Measurements from ENCODE around the gene GPX8. TPM values are rescaled to one million over a fixed set of nuclear protein-coding genes. Genes with fewer than 3 reads are reported as not detected.

The GPX8 gene
- total and polyA plus RNA-seq, 2 of the 4 experiments (the other 2 are of a cell fraction): 131 to 166 TPM

DNA sequence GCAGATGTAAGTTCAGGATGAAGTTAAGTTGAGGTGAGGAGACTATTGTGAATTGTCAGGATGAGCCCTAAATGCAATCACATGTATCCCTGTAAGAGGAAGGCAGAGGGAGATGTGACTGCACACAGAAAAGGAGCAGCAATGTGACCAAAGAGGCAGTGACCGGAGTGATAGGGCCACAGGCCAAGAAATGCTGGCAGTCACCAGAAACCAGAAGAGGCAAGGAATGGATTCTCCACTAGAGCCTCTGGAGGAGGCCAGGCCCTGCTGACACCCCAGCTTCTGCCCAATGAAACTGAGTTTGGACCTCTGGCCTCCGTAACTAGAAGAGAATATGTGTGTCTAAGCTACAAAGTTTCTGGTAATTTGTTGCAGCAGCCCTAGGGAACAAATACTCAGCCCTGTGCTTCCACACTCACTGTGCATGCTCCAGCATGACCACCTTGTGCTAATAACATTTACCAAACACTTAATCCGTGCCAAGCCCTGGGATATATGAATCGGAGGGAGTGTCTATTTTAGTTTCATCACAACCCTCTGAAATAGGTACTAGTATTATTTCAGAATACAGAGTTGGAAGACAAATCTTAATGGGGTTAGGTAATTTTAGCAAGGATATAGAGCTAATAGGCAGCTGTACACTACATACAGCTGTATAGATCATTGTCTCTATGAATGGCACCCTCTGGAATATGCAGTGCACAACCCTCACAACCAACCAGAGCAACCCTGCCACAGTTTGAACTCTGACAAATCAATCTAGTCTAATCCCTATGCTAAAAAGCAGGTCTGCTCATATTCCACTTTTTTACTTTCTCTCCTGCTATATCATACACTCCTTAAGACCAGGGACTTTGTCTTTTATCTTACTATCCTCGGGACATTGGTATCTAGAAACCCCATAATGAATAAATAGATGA is 7.8 kb upstream of the GPX8 start (continued):
- TF ChIP-seq, protein P1, sequence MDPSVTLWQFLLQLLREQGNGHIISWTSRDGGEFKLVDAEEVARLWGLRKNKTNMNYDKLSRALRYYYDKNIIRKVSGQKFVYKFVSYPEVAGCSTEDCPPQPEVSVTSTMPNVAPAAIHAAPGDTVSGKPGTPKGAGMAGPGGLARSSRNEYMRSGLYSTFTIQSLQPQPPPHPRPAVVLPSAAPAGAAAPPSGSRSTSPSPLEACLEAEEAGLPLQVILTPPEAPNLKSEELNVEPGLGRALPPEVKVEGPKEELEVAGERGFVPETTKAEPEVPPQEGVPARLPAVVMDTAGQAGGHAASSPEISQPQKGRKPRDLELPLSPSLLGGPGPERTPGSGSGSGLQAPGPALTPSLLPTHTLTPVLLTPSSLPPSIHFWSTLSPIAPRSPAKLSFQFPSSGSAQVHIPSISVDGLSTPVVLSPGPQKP (IDR thresholded peaks at IDR 0.05; ENCODE audit: borderline replicate concordance, low read depth, low read length): no peak
- TF ChIP-seq FOS (IDR thresholded peaks at IDR 0.05; ENCODE audit: low read depth, low read length): 0 out of 2 replicates have a peak, but pooled peaks have one; percentile 6

DNA sequence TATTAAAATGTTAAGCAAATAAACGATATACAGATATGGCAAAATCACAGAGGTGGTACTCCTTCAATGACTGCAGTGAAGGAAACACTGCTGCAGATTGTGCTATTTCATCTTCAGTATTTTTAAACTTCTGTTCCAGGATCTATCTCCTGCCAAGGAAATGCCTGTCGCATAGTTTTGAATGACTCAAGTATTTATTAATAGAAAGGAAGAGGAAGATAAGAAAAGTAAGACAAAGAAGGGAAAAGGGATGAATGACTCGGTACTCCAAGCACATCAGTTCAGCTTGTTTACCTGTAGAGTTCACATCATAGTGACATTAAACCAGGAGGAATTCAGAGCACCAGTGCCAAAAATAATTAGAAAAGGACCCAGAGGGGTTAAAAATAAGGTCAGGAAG is 5.1 kb upstream of the GPX8 start:
- intact Hi-C loops (cut with micrococcal nuclease): loop anchor here (5.0 kb wide), 1 partner anchor 413 kb away; no protein-coding TSS in a partner anchor
- H2BK120ac ChIP-seq (ENCODE audit: low read depth, low read length): peak overlapping the region; percentile 95; the same call in 1 of the 2 replicates
- no TSS peak for BruUV-seq (replicated peaks)

More for the DNA sequence above, 5.1 kb upstream of the GPX8 start:
- Histone ChIP-seq H3K79me1 (ENCODE audit: low read depth in 1 of 2, low read length in 2 of 2) (0 out of 4 replicates have a peak, but pooled peaks cover 0 to 8% of the 10 kb centered on the region in 2 experiments), H3K9me3 (ENCODE audit: control insufficient read depth, insufficient read depth, low read length) (no peaks in the 10 kb centered on the region), H3K27me3 (ENCODE audit: control insufficient read depth, insufficient read depth, low read length) (no peaks in the 10 kb centered on the region), H2BK20ac (ENCODE audit: low read depth, low read length) (peak overlapping the region; percentile 88; the same call in 1 of the 2 replicates), H3K4me3 (ENCODE audit: insufficient read depth, low read depth, low read length) (no peak overlapping the region), H3K18ac (ENCODE audit: low read depth, low read length) (no peak overlapping the region), H2BK5ac (ENCODE audit: low read depth, low read length, poor library complexity, severe bottlenecking) (peak overlapping the region; percentile 38), H3K9me1 (ENCODE audit: insufficient read depth, low read length) (peaks cover 11% of the 10 kb centered on the region), H4K8ac (ENCODE audit: low read depth in 2 of 2, low read length in 2 of 2) (no peak overlapping the region), H4K5ac (ENCODE audit: low read depth, low read length) (no peak overlapping the region), H4K91ac (ENCODE audit: insufficient read depth, low read depth, low read length) (no peak overlapping the region), H3K36me3 (ENCODE audit: control insufficient read depth, insufficient read depth, low read length) (no peaks in the 10 kb centered on the region), H3K27ac (ENCODE audit: insufficient read depth, low read length) (no peak overlapping the region), H3K4ac (ENCODE audit: low read depth, low read length) (no peak overlapping the region), H2BK15ac (ENCODE audit: low read depth, low read length) (0 out of 3 replicates have a peak overlapping the region, but pooled peaks have one; percentile 97), H2AK5ac (ENCODE audit: low read depth, low read length) (no peak overlapping the region), H3K23ac (ENCODE audit: low read depth, low read length) (peak overlapping the region; percentile 37; the same call in 1 of the 2 replicates), H3K4me1 (ENCODE audit: control insufficient read depth, insufficient read depth, low read length) (peaks cover 9% of the 10 kb centered on the region), H3K14ac (replicated peaks; ENCODE audit: low read depth, low read length) (no peak overlapping the region), H3K4me2 (ENCODE audit: low read depth, low read length) (no peak overlapping the region), H4K20me1 (ENCODE audit: insufficient read depth, low read length) (no peaks in the 10 kb centered on the region), H3K56ac (ENCODE audit: extremely low read depth, insufficient read depth, low read length) (no peak overlapping the region), H3K9ac (ENCODE audit: low read depth, low read length) (no peak overlapping the region), H2AK9ac (replicated peaks; ENCODE audit: low read depth, low read length, poor library complexity) (no peak overlapping the region), H2AFZ (replicated peaks; ENCODE audit: low read length, poor library complexity) (no peak overlapping the region)
- ChIA-PET CTCF (no interaction called here), POLR2A (ENCODE audit: unreplicated experiment) (no interaction called here)
- in situ Hi-C loops (cut with MboI; ENCODE audit: low sequenced_read_pairs): loop anchor here (5.0 to 25.0 kb wide), 3 partner anchors 248 to 630 kb away; no protein-coding TSS in a partner anchor
- DNase-seq (peak; percentile 80), ATAC-seq (ENCODE audit: low read depth) (peak; percentile 36; the same call in 1 of the 2 replicates)
- dilution Hi-C loops (cut with HindIII; ENCODE audit: low sequenced_read_pairs, unreplicated experiment): no loop called here
- no peak for TF ChIP-seq NFE2L2 (IDR thresholded peaks at IDR 0.05; ENCODE audit: low read depth, low read length)
- TF ChIP-seq FOS (IDR thresholded peaks at IDR 0.05; ENCODE audit: low read depth, low read length): 0 out of 2 replicates have a peak, but pooled peaks have one; percentile 18
- WGBS, 2 experiments (ENCODE audit: extremely low coverage in 2 of 2, insufficient read length in 1 of 2): no CpG with 5 or more reads among the region's 3 CpGs

Measured in IMR-90 (cell line).